ENCODE results near the gene FILIP1L. TPM values are rescaled to one million over a fixed set of nuclear protein-coding genes. Genes with fewer than 3 reads are reported as not detected.

Gene FILIP1L
- total RNA-seq, 1 donor from 2014 or later: 1.1 TPM

DNA sequence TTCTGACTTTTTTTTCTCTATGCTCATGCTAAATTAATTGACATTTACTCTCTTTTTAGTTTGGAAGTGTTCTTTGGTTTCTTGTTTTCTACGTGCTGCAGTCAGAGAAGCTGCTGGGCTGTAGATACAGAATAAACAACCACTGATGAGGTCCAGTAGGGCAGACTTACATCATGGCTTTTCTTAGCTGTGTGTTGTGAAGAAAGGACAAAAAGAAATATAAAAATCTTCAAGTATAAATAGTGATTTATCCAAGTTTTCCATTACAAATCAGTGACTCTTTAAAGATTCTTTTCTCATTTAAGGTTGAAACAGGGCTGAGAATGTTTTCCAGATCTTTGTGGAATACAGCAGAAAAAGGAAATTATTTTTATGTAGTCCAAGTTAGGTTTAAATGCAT is 174.4 kb downstream of the FILIP1L start:
- FAIRE-seq (no peak), DNase-seq (ENCODE audit: low read depth) (no peak)
- no peaks in the 10 kb centered on the region for H3K36me3 ChIP-seq (ENCODE audit: control insufficient read depth, insufficient read depth, low read length)
- H3K4me3 ChIP-seq (ENCODE audit: low read depth, low read length): no peak overlapping the region
- TF ChIP-seq, protein P1, sequence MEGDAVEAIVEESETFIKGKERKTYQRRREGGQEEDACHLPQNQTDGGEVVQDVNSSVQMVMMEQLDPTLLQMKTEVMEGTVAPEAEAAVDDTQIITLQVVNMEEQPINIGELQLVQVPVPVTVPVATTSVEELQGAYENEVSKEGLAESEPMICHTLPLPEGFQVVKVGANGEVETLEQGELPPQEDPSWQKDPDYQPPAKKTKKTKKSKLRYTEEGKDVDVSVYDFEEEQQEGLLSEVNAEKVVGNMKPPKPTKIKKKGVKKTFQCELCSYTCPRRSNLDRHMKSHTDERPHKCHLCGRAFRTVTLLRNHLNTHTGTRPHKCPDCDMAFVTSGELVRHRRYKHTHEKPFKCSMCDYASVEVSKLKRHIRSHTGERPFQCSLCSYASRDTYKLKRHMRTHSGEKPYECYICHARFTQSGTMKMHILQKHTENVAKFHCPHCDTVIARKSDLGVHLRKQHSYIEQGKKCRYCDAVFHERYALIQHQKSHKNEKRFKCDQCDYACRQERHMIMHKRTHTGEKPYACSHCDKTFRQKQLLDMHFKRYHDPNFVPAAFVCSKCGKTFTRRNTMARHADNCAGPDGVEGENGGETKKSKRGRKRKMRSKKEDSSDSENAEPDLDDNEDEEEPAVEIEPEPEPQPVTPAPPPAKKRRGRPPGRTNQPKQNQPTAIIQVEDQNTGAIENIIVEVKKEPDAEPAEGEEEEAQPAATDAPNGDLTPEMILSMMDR (IDR thresholded peaks at IDR 0.05; ENCODE audit: insufficient read depth, low read length, severe bottlenecking): no peak
- H3K27me3 ChIP-seq (ENCODE audit: control insufficient read depth, insufficient read depth, low read length): no peaks in the 10 kb centered on the region

DNA sequence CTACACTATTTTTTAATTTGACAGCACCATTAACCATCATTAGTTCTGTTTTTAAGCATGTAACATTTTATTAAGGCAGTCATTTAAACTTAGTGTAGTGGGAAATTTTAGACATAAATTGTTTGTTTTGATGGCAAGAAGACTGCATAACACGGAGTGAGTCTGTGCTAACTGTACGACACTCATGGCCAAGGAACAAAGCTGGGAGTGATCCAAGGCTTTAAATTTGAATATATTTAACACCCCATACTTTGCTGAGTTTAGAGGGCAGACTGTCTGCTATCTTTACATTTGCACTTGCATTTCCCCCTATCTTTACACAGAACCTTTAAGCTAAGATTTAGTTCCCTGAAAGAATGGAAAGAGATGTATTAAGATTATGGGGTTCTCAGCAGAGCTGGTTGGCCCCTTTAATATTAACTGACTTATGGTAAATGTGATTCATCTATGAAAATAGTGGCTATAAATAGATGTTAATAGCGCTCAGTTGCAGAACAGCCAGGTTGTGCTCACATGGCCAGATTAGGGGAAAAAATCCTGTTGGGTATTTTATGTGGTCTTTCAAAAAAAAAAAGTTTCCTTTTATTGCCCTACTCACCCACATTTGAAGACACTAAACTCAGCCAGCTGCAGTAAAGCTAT is 175.9 kb downstream of the FILIP1L start:
- Histone ChIP-seq H3K4me3 (ENCODE audit: low read depth, low read length) (no peak overlapping the region), H3K27me3 (ENCODE audit: control insufficient read depth, insufficient read depth, low read length) (no peaks in the 10 kb centered on the region), H3K36me3 (ENCODE audit: control insufficient read depth, insufficient read depth, low read length) (no peaks in the 10 kb centered on the region)
- DNase-seq (ENCODE audit: low read depth) (no peak), FAIRE-seq (no peak)
- TF ChIP-seq, protein P1 (IDR thresholded peaks at IDR 0.05; ENCODE audit: insufficient read depth, low read length, severe bottlenecking): no peak

DNA sequence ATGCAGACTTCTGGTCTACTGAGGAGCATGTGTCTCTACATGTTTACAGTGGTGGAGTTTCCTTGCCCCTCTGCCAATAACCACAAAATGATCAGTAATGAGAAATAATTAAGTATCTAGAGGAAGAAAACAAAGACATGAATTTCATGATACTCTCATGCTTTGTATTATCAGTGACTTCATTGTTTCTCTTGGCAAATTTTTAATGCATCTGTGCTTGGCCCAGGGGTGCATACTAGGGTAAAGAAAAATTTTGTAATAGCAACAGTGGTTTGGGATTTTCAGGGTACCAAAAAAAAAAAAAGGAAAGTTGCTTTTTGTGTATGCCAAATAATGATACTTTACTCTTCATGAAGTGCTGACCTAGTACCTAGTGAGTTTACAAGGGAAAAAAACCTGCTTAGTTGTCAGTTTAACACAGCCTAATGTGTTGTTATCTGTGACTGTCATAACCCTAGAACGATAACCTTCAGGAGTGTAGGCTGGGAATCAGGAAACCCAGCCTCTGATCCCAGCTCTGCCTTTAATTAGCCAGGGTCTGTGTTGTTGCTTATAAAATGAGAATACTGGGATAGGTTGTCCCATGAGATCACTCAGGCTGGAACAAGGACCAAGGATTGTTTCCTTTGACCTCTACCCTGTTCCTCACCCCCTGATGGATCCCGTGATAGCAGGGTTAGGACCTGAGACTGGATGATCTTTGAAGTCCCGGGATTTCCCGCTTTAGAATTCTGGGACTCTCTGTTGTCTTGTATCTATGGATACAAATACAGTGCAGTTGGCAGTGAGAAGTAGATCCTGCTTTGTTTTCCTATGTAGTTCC is 179.1 kb downstream of the FILIP1L start:
- no peak for DNase-seq (ENCODE audit: low read depth)
- Histone ChIP-seq H3K27me3 (ENCODE audit: control insufficient read depth, insufficient read depth, low read length) (no peaks in the 10 kb centered on the region), H3K36me3 (ENCODE audit: control insufficient read depth, insufficient read depth, low read length) (no peaks in the 10 kb centered on the region), H3K4me3 (ENCODE audit: low read depth, low read length) (no peak overlapping the region)
- no peak for FAIRE-seq
- TF ChIP-seq, protein P1 (IDR thresholded peaks at IDR 0.05; ENCODE audit: insufficient read depth, low read length, severe bottlenecking): no peak

DNA sequence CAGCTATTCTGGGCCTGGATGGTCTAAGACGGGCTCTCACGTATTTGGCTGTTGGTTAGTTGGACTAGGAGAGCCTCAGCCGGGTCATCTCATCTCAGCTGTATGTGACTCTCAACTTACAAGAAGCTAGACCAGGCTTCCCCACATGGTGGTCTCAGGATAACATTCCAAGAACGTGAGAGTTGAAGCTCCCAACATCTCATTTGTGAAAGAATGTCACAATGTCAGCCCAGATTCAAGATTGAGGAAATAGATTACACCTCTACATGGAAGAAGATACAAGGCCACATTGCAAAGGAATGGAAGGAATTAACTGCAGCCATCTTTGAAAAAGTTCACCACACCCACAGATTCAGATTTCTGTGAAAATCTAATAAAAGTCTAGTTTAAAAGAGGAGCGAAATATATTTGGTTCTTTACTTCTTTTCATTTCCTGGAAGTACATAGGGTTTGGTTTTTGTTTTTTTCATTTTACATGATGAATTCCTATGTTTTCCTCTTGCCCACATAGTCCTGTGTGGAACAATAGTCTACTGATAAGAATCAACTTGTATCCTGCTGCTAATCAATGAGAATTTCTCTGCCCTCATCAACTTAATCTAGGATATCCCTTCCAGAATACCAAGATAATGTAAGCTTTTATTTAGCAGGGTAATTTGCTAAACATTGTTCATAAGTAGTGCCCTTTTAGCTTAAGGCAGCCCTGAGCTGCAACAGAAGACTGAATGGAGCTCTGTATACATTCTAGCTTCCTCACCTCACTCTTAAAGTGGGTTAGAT is 180.1 kb downstream of the FILIP1L start:
- Histone ChIP-seq H3K36me3 (ENCODE audit: control insufficient read depth, insufficient read depth, low read length) (no peaks in the 10 kb centered on the region), H3K4me3 (ENCODE audit: low read depth, low read length) (no peak overlapping the region), H3K27me3 (ENCODE audit: control insufficient read depth, insufficient read depth, low read length) (no peaks in the 10 kb centered on the region)
- TF ChIP-seq, protein P1 (IDR thresholded peaks at IDR 0.05; ENCODE audit: insufficient read depth, low read length, severe bottlenecking): no peak
- no peak for DNase-seq (ENCODE audit: low read depth)
- FAIRE-seq: no peak

DNA sequence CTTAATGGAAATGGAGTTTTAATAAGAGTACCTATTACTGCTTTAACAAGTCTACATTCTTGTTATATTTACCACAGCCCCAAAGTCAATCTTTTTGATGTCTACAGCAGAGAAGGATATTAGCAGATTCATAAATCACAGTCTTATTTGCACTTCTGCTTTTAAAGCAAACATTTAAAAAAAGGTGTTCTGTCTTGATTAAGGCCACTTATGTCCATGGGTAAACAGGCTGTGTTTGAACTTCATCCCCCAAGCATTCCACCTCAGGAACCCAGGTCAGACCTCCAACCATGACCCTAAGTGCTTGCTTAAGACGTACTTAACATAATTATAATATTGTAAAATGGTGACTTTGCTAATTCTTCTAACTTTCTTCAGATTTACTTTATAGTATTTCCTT is 183.2 kb downstream of the FILIP1L start:
- DNase-seq (ENCODE audit: low read depth) (no peak), FAIRE-seq (no peak)
- Histone ChIP-seq H3K36me3 (ENCODE audit: control insufficient read depth, insufficient read depth, low read length) (no peaks in the 10 kb centered on the region), H3K4me3 (ENCODE audit: low read depth, low read length) (no peak overlapping the region), H3K27me3 (ENCODE audit: control insufficient read depth, insufficient read depth, low read length) (no peaks in the 10 kb centered on the region)
- TF ChIP-seq, protein P1 (IDR thresholded peaks at IDR 0.05; ENCODE audit: insufficient read depth, low read length, severe bottlenecking): no peak
